GM21515 (cell line): ENCODE results near the gene RNF223.
"Not testable (repeated sequence)": the region's sequence is repeated elsewhere in the genome, so short reads cannot be mapped to it uniquely, and the experiment has no call there.

ENCODE experiments used
- ATAC-seq: cut with Tn5 transposase; IDR thresholded peaks from one replicate; pipeline ENCODE4 v1.9.1; 2021; ENCODE audit not compliant: unreplicated experiment

RNF223 gene

DNA sequence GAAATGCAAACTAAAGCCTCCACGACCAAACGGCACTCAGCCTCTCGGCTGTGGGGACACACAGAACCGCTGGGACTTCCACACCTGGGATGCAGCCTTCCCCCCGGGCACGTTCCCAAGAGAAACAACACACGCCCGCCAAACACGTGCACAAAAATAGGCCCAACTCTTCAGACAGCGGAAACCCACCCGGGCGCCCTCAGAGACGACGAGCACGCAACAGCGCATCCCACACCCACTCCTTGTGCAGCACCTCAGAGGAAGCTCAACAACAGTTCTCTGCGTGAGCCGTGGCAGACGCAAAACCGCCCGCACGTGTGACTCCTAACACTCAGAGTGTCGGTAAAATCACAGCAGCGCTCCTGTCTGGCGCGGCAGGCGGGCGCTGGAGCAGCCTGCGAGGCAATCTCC lies 36.5 kb upstream of the RNF223 start:
- no peak for ATAC-seq

- ATAC-seq, result no peak
These were observed 35.6 kb upstream of the RNF223 start for GRCh38 chr1:1109743-1110142.

- no peak for ATAC-seq
These were observed 32.6 kb upstream of the RNF223 start for GRCh38 chr1:1106510-1107221.

DNA sequence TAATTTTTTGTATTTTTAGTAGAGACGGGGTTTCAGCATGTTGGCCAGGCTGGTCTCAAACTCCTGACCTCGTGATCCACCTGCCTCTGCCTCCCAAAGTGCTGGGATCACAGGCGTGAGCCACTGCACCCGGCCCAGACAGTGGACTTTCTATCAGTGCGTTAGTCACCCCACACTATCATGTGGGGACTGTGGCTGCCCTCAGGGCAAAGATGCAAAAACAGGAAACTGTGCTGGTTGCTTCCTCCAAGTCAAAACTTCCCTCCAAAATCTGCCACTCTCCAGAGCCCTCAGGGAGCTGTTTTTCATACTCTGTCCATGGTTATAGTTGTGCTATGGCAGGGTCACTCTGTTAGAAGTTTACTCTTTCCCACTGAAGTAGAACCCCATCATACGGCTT lies 30.0 kb upstream of the RNF223 start:
- ATAC-seq, result not testable (repeated sequence)

DNA sequence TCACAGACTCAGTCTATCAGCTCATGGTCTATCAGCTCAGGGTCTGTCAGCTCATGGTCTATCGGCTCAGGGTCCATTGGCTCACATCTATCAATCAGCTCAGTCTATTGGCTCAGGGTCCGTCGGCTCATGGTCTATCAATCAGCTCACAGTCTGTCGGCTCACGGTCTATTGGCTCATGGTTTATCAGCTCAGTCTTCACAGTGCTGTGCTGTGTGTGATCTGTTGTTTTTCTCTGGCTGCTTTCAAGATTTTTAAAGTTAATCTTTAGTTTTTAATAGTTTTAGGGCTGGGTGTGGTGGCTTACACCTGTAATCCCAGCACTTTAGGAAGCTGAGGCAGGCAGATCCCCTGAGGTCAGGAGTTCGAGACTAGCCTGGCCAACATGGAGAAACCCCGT lies 27.4 kb upstream of the RNF223 start:
- no peak for ATAC-seq

- ATAC-seq, result no peak
These were observed 26.2 kb upstream of the RNF223 start for GRCh38 chr1:1100296-1100695.

DNA sequence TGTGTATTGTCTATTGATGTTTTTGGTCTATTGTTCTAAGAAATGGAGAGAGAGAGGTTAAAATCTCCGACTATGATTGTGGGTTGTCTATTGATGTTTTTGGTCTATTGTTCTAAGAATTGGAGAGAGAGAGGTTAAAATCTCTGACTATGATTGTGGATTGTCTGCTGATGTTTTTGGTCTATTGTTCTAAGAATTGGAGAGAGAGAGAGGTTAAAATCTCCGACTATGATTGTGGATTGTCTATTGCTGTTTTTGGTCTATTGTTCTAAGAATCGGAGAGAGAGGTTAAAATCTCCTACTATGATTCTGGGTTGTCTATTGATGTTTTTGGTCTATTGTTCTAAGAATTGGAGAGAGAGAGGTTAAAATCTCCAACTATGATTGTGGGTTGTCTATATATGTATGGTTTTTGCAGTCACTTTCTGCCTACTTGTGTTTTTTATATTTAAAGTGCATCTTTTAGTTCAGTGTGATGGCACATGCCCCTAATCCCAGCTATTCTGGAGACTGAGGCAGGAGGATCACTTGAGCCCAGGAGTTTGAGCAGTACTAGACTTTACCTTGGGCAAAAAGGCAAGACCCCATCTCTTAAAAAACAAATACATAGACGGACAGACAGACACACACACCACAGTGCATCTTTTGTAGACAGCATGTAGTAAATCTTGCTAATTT lies 25.5 kb upstream of the RNF223 start:
- no peak for ATAC-seq

DNA sequence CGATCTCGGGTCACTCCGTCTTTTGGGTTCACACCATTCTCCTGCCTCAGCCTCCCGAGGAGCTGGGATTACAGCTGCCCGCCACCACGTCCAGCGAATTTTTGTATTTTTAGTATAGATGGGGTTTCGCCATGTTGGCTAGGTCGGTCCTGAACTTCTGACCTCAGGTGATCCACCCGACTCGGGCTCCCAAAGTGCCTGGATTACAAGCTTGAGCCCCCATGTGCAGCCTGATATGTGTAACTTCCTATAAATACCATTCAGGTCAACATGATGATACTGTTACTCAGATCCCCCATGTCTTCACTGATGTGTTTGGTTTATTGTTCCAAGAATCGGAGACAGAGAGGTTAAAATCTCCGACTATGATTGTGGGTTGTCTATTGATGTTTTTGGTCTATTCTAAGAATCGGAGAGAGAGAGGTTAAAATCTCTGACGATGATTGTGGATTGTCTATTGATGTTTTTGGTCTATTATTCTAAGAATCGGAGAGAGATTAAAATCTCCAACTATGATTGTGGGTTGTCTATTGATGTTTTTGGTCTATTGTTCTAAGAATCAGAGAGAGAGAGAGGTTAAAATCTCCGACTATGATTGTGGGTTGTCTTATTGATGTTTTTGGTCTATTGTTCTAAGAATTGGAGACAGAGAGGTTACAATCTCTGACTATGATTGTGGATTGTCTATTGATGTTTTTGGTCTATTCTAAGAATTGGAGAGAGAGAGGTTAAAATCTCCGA lies 24.7 kb upstream of the RNF223 start:
- ATAC-seq, result no peak

GRCh38 chr1:1096136-1096535 lies 22.0 kb upstream of the RNF223 start:
- ATAC-seq, result not testable (repeated sequence)

- no peak for ATAC-seq
These were observed 20.9 kb upstream of the RNF223 start for GRCh38 chr1:1094981-1095380.

- ATAC-seq, result no peak
These were observed 19.5 kb upstream of the RNF223 start for GRCh38 chr1:1093610-1093943.

DNA sequence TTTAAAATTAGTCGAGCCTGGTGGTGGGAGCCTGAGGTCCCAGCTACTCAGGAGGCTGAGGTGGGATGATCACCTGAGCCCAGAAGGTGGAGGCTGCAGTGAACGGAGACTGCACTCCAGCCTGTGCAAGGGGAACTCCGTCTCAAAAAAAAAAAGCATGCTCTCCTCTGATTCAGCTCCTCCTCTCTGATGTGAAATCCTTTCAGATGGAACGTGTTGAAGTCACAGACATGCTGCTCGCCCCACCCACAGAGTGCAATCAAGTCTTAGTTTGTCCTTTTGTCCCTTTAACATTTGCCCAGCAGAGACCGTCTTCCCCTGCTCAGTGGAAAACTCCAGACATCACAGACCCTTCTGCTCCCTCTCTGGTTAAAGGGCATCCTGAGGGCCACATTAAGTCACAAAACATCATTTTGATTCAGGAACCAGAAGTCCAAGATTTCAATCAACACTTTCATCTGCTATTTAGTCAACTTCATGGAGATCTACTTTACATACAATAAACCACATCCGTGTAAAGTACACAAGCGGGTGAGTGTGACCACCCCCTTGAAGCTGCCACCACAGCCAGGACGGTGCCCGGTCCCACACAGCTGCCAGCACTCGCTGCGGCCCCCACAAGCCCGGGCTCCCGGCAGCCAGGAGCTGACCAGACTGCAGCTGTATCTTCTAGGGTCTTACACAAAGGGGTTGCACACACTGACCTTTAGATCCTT lies 18.9 kb upstream of the RNF223 start:
- ATAC-seq, result no peak

GRCh38 chr1:1092149-1092855 lies 18.2 kb upstream of the RNF223 start:
- ATAC-seq, result no peak

DNA sequence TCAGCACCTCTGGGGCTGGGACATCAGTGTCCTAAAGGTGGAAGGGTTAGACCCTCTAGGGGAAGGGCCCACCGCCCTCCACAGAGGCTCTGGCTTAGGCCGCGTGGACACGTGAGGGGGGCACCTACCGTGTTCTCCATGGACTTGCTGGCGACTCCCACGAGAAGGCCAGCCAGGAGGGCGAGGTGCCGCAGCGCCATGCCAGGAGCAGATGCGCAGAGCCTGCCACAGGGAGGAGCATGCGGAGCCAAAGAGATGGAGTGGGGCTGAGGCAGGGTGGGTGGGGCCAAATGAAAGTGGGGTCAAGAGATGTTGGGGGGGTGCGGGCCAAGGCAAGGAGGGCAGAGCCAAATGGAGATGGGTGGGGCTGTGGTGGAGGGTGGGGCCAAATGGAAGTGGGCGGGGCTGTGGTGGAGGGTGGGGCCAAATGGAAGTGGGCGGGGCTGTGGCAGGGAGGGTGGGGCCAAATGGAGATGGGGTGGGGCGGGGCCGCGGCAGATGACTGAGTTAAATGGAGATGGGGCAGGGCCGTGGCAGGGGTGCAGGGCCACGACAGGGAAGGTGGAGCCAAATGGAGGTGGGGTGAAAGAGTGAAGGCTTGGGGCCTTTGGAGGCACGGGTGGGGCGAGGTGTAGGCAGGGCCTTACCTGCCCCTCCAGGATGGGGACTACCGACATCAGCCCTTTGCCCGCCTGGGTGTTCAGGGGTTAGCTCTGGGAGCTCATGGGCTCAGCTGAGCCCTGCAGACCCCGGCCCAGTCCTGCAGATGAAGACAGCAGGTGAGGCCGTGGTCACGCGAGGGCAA lies 17.4 kb upstream of the RNF223 start:
- no peak for ATAC-seq

- no peak for ATAC-seq
These were observed 16.6 kb upstream of the RNF223 start for GRCh38 chr1:1090424-1091343.

DNA sequence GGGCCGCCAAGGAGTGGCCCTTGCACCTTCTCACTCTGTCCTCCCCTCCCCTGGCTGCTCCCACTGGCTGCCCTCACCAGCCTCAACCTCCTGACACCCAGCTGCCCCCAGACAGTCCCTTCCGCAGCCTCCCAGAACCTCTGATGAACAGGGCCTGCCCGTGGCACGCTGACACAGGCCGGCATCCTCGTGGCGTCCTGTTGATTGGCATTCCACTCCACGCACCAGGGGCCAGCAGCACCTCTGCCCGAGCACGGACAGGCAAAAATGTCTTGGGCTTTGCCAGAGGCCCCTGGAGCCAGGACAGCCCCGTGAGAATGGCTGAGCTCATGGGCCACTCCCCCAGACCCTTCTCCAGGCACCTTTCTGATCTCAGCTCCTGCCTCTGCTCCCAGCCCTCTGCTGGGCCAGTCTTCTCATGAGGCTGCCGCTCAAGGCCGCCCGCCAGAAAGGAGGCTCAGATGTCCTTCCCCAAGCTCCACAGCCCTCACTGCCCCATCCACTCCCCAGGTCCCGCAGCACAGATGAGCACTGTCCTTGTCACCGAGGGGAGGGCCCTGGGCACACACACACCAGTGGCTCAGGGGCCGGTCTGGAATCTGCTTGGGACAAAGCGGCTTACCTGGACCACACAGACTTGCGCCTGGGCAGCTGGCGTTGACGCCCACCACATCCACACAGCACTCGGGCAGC lies 15.8 kb upstream of the RNF223 start:
- ATAC-seq, result no peak

- ATAC-seq, result no peak
These were observed 14.9 kb upstream of the RNF223 start for GRCh38 chr1:1088801-1089680.
